CD4-positive, alpha-beta T cell (primary cell): ENCODE measurements around the gene C13orf46. TPM values are rescaled to one million over a fixed set of nuclear protein-coding genes. Genes with fewer than 3 reads are reported as not detected.

Experiments used
- ATAC-seq: fragments of 200-7000 bp; cut with Tn5 transposase; one replicate; pipeline ENCODE4 v1.10.0; 2022; ENCODE audit warnings: mild to moderate bottlenecking; ENCODE audit not compliant: poor library complexity
- CTCF ChIA-PET: fragments of 350-600 bp; sonication (Branson Sonifier 250); formaldehyde crosslinking; loops from one replicate; lab custom pipeline; 2021; ENCODE audit warnings: antibody characterized with exemption, inconsistent platforms; lab: Charles Lee
- POLR2A ChIA-PET: fragments of 350-600 bp; sonication (Branson Sonifier 250); formaldehyde crosslinking; loops from one replicate; lab custom pipeline; 2021; ENCODE audit warnings: antibody characterized with exemption, inconsistent platforms; lab: Charles Lee
- DNase-seq, 14 experiments: peaks; one replicate each; pipeline ENCODE4 v3.0.0-alpha.2; 2013 to 2020; ENCODE audit warnings: mixed read lengths in 2 of 14
- H3K27ac ChIP-seq, 2 donors: one replicate each; pipeline versions ENCODE4 v1.5.1 to v1.7.0; 2013; ENCODE audit warnings: low read length in 2 of 2, low read depth in 1 of 2, mild to moderate bottlenecking in 1 of 2
- H3K27me3 ChIP-seq, 2 experiments: 1 replicate in 1 of 2; 2 replicates in 1 of 2; pipeline versions ENCODE4 v1.6.1 to v1.7.0; 2013; ENCODE audit warnings: low read length in 2 of 2, control low read depth in 1 of 2, mild to moderate bottlenecking in 1 of 2, moderate library complexity in 1 of 2; ENCODE audit not compliant: insufficient read depth in 2 of 2, control insufficient read depth in 1 of 2
- H3K36me3 ChIP-seq: one replicate; pipeline ENCODE4 v1.6.1; 2013; ENCODE audit warnings: low read length, control low read depth; ENCODE audit not compliant: insufficient read depth
- H3K4me1 ChIP-seq: one replicate; pipeline ENCODE4 v1.6.1; 2013; ENCODE audit warnings: low read length, control low read depth; ENCODE audit not compliant: insufficient read depth
- H3K4me3 ChIP-seq: one replicate; pipeline ENCODE4 v1.5.1; 2013; ENCODE audit warnings: mild to moderate bottlenecking, low read length, moderate library complexity
- H3K9me3 ChIP-seq, 2 experiments: 1 replicate in 1 of 2; 2 replicates in 1 of 2; pipeline versions ENCODE4 v1.6.1 to v1.7.0; 2013; ENCODE audit warnings: low read length in 2 of 2, mild to moderate bottlenecking in 2 of 2, control low read depth in 1 of 2, moderate library complexity in 1 of 2; ENCODE audit not compliant: control insufficient read depth in 1 of 2, insufficient read depth in 1 of 2
- H3K27ac Mint-ChIP-seq: one replicate; pipeline ENCODE4 v1.8.0; 2020; ENCODE audit warnings: mixed read lengths
- H3K27me3 Mint-ChIP-seq: one replicate; pipeline ENCODE4 v1.8.0; 2021; ENCODE audit warnings: mixed read lengths
- H3K36me3 Mint-ChIP-seq: one replicate; pipeline ENCODE4 v1.8.0; 2021; ENCODE audit warnings: low read depth, mixed read lengths
- H3K4me1 Mint-ChIP-seq: one replicate; pipeline ENCODE4 v1.8.0; 2021; ENCODE audit warnings: low read depth, mixed read lengths
- H3K4me3 Mint-ChIP-seq: one replicate; pipeline ENCODE4 v1.8.0; 2020; ENCODE audit warnings: mild to moderate bottlenecking, mixed read lengths
- H3K9me3 Mint-ChIP-seq: one replicate; pipeline ENCODE4 v1.8.0; 2020; ENCODE audit warnings: mixed read lengths
- intact Hi-C, 2 experiments: fragments of 100-400 bp; cut with DNase I in 1 of 2; cut with micrococcal nuclease in 1 of 2; formaldehyde crosslinking; loops; one replicate each; pipeline versions ENCODE4 v1.15.1 to v1.9.0; 2023 to 2025; cut with DNase I, micrococcal nuclease
- total RNA-seq, 174 experiments: library from RNA in 2 of 174; stranded (reverse) in 2 of 174; gene quantifications; one replicate each; pipeline ENCODE4 v1.2.3 and lab custom pipeline; 2021 to 2026
- TF ChIP-seq, protein P1 (sequence below): fragments of 200-600 bp; IDR thresholded peaks from one replicate; pipeline ENCODE4 v1.8.0; 2022; ENCODE audit warnings: antibody characterized with exemption, mild to moderate bottlenecking

Gene C13orf46
- total RNA-seq, 2 experiments from 2014 or later = 19.3 to 19.7 TPM

DNA sequence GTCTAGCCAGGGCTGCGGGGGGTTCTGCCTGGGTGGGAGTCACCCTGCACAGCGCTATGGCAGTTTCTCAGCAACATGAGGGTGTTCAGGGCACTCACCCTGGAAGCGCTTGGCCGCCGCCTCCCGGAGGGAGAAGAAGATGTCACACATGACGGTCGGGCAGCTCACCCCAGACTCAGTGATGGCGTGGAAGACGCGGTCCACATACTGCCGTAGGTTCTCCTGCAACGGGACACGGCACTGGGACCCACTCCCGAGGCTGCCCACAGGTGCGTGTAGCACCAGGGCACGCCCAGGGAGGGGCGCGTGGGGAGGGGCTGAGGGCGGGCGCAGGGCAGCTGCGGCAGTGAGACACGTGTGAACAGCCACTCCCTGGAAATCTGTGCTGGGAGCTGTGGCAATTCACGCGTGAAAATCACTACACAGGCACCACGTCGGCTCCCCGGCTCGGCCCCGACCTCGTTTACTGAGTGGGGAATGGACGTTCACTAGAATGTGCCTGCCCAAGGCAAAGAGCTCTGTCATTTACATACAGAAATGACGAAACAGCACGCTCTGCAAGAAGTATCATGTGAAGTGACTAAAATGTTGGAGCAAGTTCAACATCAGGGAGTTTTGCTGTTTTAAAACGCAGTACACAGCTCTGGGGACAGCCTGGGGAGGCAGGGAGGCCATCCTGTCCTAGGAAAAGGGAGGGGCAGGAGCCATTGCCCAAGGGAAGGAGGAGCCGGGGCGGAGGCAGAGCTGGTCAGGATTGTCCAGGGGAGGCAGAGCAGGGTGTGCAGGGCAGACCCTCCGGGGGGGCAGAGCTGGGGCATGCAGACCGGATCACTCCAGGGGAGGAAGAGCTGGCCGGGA is 41.5 kb upstream of the C13orf46 start:
- H3K36me3 Mint-ChIP-seq = peaks cover 51% of the 10 kb centered on the region
- POLR2A ChIA-PET = interaction anchor here (0.5 kb wide), 1 partner anchor 116 kb away, joined by 3 read pairs; no protein-coding TSS in a partner anchor

GRCh38 chr13:114013952-114014629 is 40.2 kb upstream of the C13orf46 start:
- H3K9me3 ChIP-seq = no peaks in the 10 kb centered on the region
- CTCF ChIA-PET = no interaction called here
- intact Hi-C loops = loop anchor here in 1 of 2 experiments (5.0 kb wide), 1 partner anchor 47 kb away; no protein-coding TSS in a partner anchor
- H3K27me3 Mint-ChIP-seq = no peaks in the 10 kb centered on the region
- no peaks in the 10 kb centered on the region for H3K9me3 Mint-ChIP-seq
- no peak for ATAC-seq
- H3K4me1 Mint-ChIP-seq = peaks cover 6% of the 10 kb centered on the region
- peaks cover 97% of the 10 kb centered on the region for H3K36me3 ChIP-seq
- POLR2A ChIA-PET = no interaction called here
- H3K27ac Mint-ChIP-seq = no peak overlapping the region
- H3K36me3 Mint-ChIP-seq = peaks cover 57% of the 10 kb centered on the region
- no peaks in the 10 kb centered on the region for H3K27me3 ChIP-seq
- H3K4me3 Mint-ChIP-seq = no peak overlapping the region
- H3K27ac ChIP-seq = no peak overlapping the region
- no peak overlapping the region for H3K4me3 ChIP-seq
- TF ChIP-seq, protein P1, sequence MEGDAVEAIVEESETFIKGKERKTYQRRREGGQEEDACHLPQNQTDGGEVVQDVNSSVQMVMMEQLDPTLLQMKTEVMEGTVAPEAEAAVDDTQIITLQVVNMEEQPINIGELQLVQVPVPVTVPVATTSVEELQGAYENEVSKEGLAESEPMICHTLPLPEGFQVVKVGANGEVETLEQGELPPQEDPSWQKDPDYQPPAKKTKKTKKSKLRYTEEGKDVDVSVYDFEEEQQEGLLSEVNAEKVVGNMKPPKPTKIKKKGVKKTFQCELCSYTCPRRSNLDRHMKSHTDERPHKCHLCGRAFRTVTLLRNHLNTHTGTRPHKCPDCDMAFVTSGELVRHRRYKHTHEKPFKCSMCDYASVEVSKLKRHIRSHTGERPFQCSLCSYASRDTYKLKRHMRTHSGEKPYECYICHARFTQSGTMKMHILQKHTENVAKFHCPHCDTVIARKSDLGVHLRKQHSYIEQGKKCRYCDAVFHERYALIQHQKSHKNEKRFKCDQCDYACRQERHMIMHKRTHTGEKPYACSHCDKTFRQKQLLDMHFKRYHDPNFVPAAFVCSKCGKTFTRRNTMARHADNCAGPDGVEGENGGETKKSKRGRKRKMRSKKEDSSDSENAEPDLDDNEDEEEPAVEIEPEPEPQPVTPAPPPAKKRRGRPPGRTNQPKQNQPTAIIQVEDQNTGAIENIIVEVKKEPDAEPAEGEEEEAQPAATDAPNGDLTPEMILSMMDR = no peak
- peaks cover 7% of the 10 kb centered on the region for H3K4me1 ChIP-seq
- DNase-seq = no peak

More for the DNA sequence above, 41.5 kb upstream of the C13orf46 start:
- TF ChIP-seq, protein P1 = no peak
- CTCF ChIA-PET = no interaction called here
- Mint-ChIP-seq H3K27ac (no peak overlapping the region), H3K27me3 (no peaks in the 10 kb centered on the region), H3K4me3 (no peak overlapping the region), H3K9me3 (no peaks in the 10 kb centered on the region), H3K4me1 (peaks cover 6% of the 10 kb centered on the region)
- Histone ChIP-seq H3K36me3 (peaks cover 94% of the 10 kb centered on the region), H3K4me1 (peaks cover 7% of the 10 kb centered on the region), H3K9me3 (no peaks in the 10 kb centered on the region), H3K27ac (no peak overlapping the region), H3K4me3 (no peak overlapping the region), H3K27me3 (no peaks in the 10 kb centered on the region)
- no peak for ATAC-seq
- DNase-seq = no peak
- intact Hi-C loops = no loop called here

DNA sequence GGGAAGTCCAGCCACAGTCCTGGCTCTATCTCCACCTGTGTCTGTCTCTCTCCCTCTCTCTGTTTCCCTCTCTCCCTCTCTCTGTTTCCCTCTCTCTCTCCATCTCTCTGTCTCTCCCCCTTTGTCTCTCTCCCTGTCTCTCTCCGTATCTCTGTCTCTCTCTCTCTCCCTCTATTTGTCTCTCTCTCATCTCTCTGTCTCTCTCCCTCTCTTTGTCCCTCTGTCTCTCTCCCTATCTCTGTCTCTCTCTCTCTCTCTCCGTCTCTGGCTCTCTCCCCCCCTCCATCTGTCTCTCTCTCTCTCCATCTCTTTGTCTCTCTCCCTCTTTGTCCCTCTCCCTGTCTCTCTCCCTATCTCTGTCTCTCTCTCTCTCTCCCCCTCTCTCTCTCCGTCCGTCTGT is 39.5 kb upstream of the C13orf46 start:
- intact Hi-C loops = loop anchor here in 1 of 2 experiments (5.0 kb wide), 1 partner anchor 46 kb away; no protein-coding TSS in a partner anchor
- no peaks in the 10 kb centered on the region for H3K9me3 Mint-ChIP-seq

More for the DNA sequence above, 39.5 kb upstream of the C13orf46 start:
- DNase-seq (no peak), ATAC-seq (no peak)
- POLR2A ChIA-PET = no interaction called here
- Mint-ChIP-seq H3K27me3 (no peaks in the 10 kb centered on the region), H3K36me3 (peaks cover 52% of the 10 kb centered on the region), H3K27ac (no peak overlapping the region), H3K4me3 (no peak overlapping the region), H3K4me1 (peaks cover 6% of the 10 kb centered on the region)
- Histone ChIP-seq H3K27ac (peak overlapping the region in 1 of 2 donors; percentile 7), H3K9me3 (no peaks in the 10 kb centered on the region), H3K4me3 (no peak overlapping the region), H3K27me3 (no peaks in the 10 kb centered on the region), H3K36me3 (peaks cover 93% of the 10 kb centered on the region), H3K4me1 (peaks cover 7% of the 10 kb centered on the region)
- CTCF ChIA-PET = no interaction called here
- TF ChIP-seq, protein P1 = no peak
